ENCODE results near the gene SLC6A3. TPM values are rescaled to one million over a fixed set of nuclear protein-coding genes. Genes with fewer than 3 reads are reported as not detected.

Gene SLC6A3
- total and polyA plus RNA-seq, 9 of the 15 experiments (the other 6 are each of a cell fraction or from before 2014, with no cell fraction given), result not detected

DNA sequence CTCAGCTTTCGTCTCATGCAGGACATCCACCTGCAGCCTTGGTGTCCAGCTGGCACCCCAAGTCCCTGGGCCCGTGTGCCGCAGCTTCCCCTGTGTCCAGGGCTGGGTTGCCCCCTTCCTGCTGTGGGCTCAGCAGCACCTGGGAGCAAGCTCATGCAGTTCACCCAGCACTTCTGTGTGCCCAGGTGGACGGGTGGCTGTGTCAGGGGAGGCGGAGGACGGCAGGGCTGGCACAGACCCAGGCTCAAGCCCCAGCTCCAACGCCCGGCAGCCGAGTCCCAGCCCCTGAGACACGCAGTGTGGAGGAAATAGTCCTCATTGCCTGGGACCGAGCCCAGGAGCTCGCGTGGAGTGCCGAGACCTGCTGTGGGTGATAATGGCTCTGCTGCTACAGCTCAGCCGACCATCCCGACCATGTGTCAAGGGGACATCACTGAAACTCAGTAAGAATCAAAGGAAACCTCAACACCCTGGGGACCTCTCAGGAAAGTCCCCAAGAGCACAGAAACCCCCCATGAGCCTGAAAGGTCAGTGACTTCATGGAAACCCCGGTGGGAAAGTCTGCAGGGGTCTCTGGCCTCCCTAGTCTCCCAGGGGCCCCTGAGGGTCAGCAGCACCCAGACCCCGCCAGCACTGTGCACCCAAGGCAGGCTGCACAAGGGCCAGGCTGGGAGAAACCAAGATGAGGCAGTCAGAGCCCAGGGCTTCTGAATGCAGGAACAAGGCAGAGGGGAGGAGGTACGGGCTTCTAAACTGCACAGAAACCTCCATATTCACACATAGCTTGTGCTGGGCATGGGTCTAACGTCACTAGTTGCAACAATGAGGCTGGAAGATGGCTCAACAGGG lies 39.7 kb upstream of the SLC6A3 start:
- Histone ChIP-seq H2AFZ (ENCODE audit: low read depth, low read length) (no peak overlapping the region), H3K79me2 (ENCODE audit: control insufficient read depth, insufficient read depth, low read length) (no peaks in the 10 kb centered on the region), H3K27ac (ENCODE audit: extremely low read depth, low read depth, low read length) (no peak overlapping the region), H3K27me3 (ENCODE audit: control insufficient read depth in 2 of 2, insufficient read depth in 2 of 2, low read length in 2 of 2) (no peaks in the 10 kb centered on the region), H3K9ac (ENCODE audit: insufficient read depth in 1 of 2, low read depth in 2 of 2, low read length in 2 of 2) (peak overlapping the region in 1 of 2 experiments; percentile 16; a peak in 1 of 4 replicates), H3K9me1 (ENCODE audit: control insufficient read depth, insufficient read depth, low read length) (peaks cover 2% of the 10 kb centered on the region), H4K20me1 (replicated peaks; ENCODE audit: control insufficient read depth, insufficient read depth, low read length) (peaks cover 18% of the 10 kb centered on the region), H3K4me3 (no peak overlapping the region), H3K9me3 (replicated peaks; ENCODE audit: control insufficient read depth, insufficient read depth, low read depth, low read length) (no peaks in the 10 kb centered on the region), H3K36me3 (ENCODE audit: control insufficient read depth, insufficient read depth, low read length) (peaks cover 11% of the 10 kb centered on the region; the same call in 1 of the 3 replicates), H3K4me2 (ENCODE audit: insufficient read depth, low read length) (no peak overlapping the region), H3K4me1 (replicated peaks in 1 of 2; ENCODE audit: control insufficient read depth in 2 of 2, insufficient read depth in 2 of 2, low read length in 2 of 2) (peaks cover 0 to 10% of the 10 kb centered on the region in 2 experiments; a peak in 1 of 5 replicates)
- 60% methylated on average over 19 of the region's 20 CpGs for WGBS (ENCODE audit: insufficient coverage, low coverage, missing lambda C conversion rate)
- CTCF ChIA-PET (ENCODE audit: low intra/inter-chr PET ratio), result no interaction called here
- intact Hi-C loops (cut with micrococcal nuclease) (no loop called here), in situ Hi-C loops (cut with MboI) (loop anchor here (5.0 kb wide), 1 partner anchor 157 kb away; no protein-coding TSS in a partner anchor)
- DNase-seq (ENCODE audit: extremely low read depth in 1 of 4, low spot score in 3 of 4) (no peak), ATAC-seq (no peak), FAIRE-seq (no peak)
- POLR2A ChIA-PET, result interaction anchor here (0.5 to 1.4 kb wide), 3 partner anchors 19 to 168 kb away, joined by 3 to 6 read pairs (median 3); no protein-coding TSS in a partner anchor
- BruUV-seq (replicated peaks), result no TSS peak
- TF ChIP-seq ZNF12 (CRISPR knock-in tag; IDR thresholded peaks at IDR 0.05) (no peak), POLR2G (IDR thresholded peaks at IDR 0.05; ENCODE audit: low read depth, low read length) (0 out of 2 replicates have a peak, but pooled peaks have one; percentile 31)
